ENCODE data around the gene ATAD5. TPM values are rescaled to one million over a fixed set of nuclear protein-coding genes. Genes with fewer than 3 reads are reported as not detected.
A peak's percentile ranks its signal among the peaks of the same experiment; 100 is the strongest.

Gene ATAD5
- total and polyA plus RNA-seq, 2 of the 13 experiments (the other 11 are each of a cell fraction or from before 2014, with no cell fraction given): 1.8 to 10.7 TPM

- TF ChIP-seq KIAA2018 (CRISPR knock-in tag; IDR thresholded peaks at IDR 0.05; ENCODE audit: borderline replicate concordance): no peak
- TF ChIP-seq, protein P1, sequence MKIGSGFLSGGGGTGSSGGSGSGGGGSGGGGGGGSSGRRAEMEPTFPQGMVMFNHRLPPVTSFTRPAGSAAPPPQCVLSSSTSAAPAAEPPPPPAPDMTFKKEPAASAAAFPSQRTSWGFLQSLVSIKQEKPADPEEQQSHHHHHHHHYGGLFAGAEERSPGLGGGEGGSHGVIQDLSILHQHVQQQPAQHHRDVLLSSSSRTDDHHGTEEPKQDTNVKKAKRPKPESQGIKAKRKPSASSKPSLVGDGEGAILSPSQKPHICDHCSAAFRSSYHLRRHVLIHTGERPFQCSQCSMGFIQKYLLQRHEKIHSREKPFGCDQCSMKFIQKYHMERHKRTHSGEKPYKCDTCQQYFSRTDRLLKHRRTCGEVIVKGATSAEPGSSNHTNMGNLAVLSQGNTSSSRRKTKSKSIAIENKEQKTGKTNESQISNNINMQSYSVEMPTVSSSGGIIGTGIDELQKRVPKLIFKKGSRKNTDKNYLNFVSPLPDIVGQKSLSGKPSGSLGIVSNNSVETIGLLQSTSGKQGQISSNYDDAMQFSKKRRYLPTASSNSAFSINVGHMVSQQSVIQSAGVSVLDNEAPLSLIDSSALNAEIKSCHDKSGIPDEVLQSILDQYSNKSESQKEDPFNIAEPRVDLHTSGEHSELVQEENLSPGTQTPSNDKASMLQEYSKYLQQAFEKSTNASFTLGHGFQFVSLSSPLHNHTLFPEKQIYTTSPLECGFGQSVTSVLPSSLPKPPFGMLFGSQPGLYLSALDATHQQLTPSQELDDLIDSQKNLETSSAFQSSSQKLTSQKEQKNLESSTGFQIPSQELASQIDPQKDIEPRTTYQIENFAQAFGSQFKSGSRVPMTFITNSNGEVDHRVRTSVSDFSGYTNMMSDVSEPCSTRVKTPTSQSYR (CRISPR knock-in tag; IDR thresholded peaks at IDR 0.05; ENCODE audit: borderline replicate concordance): peak; percentile 58; the same call in 1 of the 2 replicates
- peak; percentile 50 for TF ChIP-seq HIC2 (CRISPR knock-in tag; IDR thresholded peaks at IDR 0.05; ENCODE audit: low read depth)
- TF ChIP-seq, protein P2, sequence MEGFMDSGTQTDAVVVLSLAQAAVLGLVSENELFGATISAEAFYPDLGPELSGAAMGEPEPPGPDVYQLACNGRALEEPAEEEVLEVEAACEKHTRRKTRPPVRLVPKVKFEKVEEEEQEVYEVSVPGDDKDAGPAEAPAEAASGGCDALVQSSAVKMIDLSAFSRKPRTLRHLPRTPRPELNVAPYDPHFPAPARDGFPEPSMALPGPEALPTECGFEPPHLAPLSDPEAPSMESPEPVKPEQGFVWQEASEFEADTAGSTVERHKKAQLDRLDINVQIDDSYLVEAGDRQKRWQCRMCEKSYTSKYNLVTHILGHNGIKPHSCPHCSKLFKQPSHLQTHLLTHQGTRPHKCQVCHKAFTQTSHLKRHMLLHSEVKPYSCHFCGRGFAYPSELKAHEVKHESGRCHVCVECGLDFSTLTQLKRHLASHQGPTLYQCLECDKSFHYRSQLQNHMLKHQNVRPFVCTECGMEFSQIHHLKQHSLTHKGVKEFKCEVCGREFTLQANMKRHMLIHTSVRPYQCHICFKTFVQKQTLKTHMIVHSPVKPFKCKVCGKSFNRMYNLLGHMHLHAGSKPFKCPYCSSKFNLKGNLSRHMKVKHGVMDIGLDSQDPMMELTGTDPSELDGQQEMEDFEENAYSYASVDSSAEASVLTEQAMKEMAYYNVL (CRISPR knock-in tag; IDR thresholded peaks at IDR 0.05; ENCODE audit: borderline replicate concordance): peak; percentile 86; the same call in 1 of the 2 replicates
- TF ChIP-seq RORA (CRISPR knock-in tag; IDR thresholded peaks at IDR 0.05): no peak
- peak; percentile 94 for TF ChIP-seq MIXL1 (CRISPR knock-in tag; IDR thresholded peaks at IDR 0.05)
- peak; percentile 73 for TF ChIP-seq NCOA2 (CRISPR knock-in tag; IDR thresholded peaks at IDR 0.05)
- peak; percentile 78 for TF ChIP-seq HIVEP1 (CRISPR knock-in tag; IDR thresholded peaks at IDR 0.05)
- TF ChIP-seq SMAD3 (CRISPR knock-in tag; IDR thresholded peaks at IDR 0.05): peak; percentile 94
- TF ChIP-seq ZNF17 (CRISPR knock-in tag; IDR thresholded peaks at IDR 0.05): no peak
- TF ChIP-seq PITX1 (CRISPR knock-in tag; IDR thresholded peaks at IDR 0.05): peak; percentile 81
Measured at GRCh38 chr17:30906101-30906911, 74.5 kb downstream of the ATAD5 start, which contains the start of gene TEFM (continued).

Measured in HepG2 (cell line).